Calu3 (cell line): ENCODE measurements around the gene WFIKKN1. TPM values are rescaled to one million over a fixed set of nuclear protein-coding genes. Genes with fewer than 3 reads are reported as not detected.

Experiments
- BruUV-seq: library from RNA; stranded (reverse); fragments of 400-500 nt; replicated peaks from 2 replicates; lab custom pipeline; 2021; lab: Mats Ljungman, UMichigan
- CTCF ChIA-PET: fragments of 300-600 bp; sonication (Branson Sonifier 250); formaldehyde crosslinking; loops from one replicate; lab custom pipeline; 2022; ENCODE audit warnings: antibody characterized with exemption; lab: Charles Lee
- DNase-seq: peaks from one replicate; pipeline ENCODE4 v3.0.0; 2022
- H3K27ac Mint-ChIP-seq: one replicate; pipeline ENCODE4 v1.8.0; 2022; ENCODE audit warnings: mixed read lengths; ENCODE audit not compliant: unreplicated experiment
- H3K27me3 Mint-ChIP-seq: one replicate; pipeline ENCODE4 v1.8.0; 2022; ENCODE audit warnings: mixed read lengths; ENCODE audit not compliant: unreplicated experiment
- H3K36me3 Mint-ChIP-seq: one replicate; pipeline ENCODE4 v1.8.0; 2022; ENCODE audit warnings: mild to moderate bottlenecking, moderate library complexity, mixed read lengths; ENCODE audit not compliant: insufficient read depth, unreplicated experiment
- H3K4me1 Mint-ChIP-seq: one replicate; pipeline ENCODE4 v1.8.0; 2022; ENCODE audit warnings: mild to moderate bottlenecking, low read depth, mixed read lengths; ENCODE audit not compliant: unreplicated experiment
- H3K4me3 Mint-ChIP-seq: one replicate; pipeline ENCODE4 v1.8.0; 2022; ENCODE audit warnings: mild to moderate bottlenecking, low read depth, moderate library complexity, mixed read lengths; ENCODE audit not compliant: unreplicated experiment
- H3K9me3 Mint-ChIP-seq: one replicate; pipeline ENCODE4 v1.8.0; 2022; ENCODE audit warnings: low read depth, mixed read lengths; ENCODE audit not compliant: unreplicated experiment
- intact Hi-C: fragments of 100-400 bp; cut with micrococcal nuclease; formaldehyde crosslinking; loops from one replicate; pipeline ENCODE4 v1.10.0; 2022; ENCODE audit not compliant: unreplicated experiment
- total RNA-seq: library from RNA; stranded (reverse); gene quantifications from 2 replicates; pipeline ENCODE4 v1.2.3, GENCODE V29; 2022
- TF ChIP-seq, protein P1 (sequence below): fragments of 200-600 bp; IDR thresholded peaks from one replicate; pipeline ENCODE4 v1.8.0; 2022; ENCODE audit warnings: antibody characterized with exemption; ENCODE audit not compliant: unreplicated experiment

WFIKKN1 gene
- total RNA-seq, 1 experiment from 2014 or later: 0.90 TPM

DNA sequence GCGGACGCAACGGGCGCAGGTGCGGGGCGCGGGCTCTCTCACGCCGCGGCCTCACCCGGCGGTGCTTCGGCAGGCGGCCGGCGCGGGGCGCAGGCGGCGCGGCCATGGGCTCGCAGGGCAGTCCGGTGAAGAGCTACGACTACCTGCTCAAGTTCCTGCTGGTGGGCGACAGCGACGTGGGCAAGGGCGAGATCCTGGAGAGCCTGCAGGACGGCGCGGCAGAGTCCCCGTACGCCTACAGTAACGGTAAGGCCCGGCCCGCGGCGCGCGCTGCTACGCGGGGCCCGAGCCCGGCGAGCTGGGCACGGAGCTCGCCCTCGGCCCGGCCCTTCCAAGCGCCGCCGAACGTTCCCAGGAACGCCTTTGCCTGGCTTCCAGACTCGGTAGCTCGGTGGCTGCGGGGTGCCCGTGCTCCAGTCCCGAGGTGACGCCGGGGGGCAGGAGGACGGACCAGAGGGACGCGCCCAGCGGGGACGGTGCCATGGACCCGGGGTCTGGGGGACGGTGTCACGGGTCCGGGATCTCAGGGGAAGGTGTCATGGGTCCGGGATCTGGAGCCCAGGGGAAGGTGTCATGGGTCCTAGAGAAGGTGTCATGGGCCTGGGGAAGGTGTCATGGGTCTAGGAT is 40.5 kb upstream of the WFIKKN1 start:
- peak overlapping the region; percentile 92 for H3K4me3 Mint-ChIP-seq
- no peak for DNase-seq
- H3K9me3 Mint-ChIP-seq: no peaks in the 10 kb centered on the region
- peaks cover 71% of the 10 kb centered on the region for H3K4me1 Mint-ChIP-seq
- H3K27me3 Mint-ChIP-seq: no peaks in the 10 kb centered on the region
- CTCF ChIA-PET: no interaction called here
- peak overlapping the region; percentile 97 for H3K27ac Mint-ChIP-seq
- peaks cover 95% of the 10 kb centered on the region for H3K36me3 Mint-ChIP-seq
- intact Hi-C loops: no loop called here
- TF ChIP-seq, protein P1, sequence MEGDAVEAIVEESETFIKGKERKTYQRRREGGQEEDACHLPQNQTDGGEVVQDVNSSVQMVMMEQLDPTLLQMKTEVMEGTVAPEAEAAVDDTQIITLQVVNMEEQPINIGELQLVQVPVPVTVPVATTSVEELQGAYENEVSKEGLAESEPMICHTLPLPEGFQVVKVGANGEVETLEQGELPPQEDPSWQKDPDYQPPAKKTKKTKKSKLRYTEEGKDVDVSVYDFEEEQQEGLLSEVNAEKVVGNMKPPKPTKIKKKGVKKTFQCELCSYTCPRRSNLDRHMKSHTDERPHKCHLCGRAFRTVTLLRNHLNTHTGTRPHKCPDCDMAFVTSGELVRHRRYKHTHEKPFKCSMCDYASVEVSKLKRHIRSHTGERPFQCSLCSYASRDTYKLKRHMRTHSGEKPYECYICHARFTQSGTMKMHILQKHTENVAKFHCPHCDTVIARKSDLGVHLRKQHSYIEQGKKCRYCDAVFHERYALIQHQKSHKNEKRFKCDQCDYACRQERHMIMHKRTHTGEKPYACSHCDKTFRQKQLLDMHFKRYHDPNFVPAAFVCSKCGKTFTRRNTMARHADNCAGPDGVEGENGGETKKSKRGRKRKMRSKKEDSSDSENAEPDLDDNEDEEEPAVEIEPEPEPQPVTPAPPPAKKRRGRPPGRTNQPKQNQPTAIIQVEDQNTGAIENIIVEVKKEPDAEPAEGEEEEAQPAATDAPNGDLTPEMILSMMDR: no peak
- BruUV-seq: no TSS peak

DNA sequence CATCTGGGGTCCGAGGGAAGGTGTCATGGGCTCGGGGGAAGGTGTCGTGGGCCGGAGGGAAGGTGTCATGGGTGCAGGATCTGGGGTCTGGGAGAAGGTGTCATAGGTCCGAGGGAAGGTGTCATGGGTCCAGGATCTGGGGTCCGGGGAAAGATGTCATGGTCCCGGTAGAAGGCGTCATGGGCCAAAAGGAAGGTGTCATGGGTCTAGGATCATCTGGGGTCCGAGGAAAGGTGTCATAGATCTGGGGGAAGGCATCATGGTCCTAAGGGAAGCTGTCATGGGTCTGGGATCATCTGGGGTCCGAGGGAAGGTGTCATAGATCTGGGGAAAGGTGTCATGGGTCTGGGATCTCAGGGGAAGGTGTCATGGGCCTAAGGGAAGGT is 40.0 kb upstream of the WFIKKN1 start:
- BruUV-seq: no TSS peak
- CTCF ChIA-PET: no interaction called here
- TF ChIP-seq, protein P1: no peak
- Mint-ChIP-seq H3K4me1 (peaks cover 69% of the 10 kb centered on the region), H3K36me3 (peaks cover 91% of the 10 kb centered on the region), H3K27ac (peak overlapping the region; percentile 87), H3K27me3 (no peaks in the 10 kb centered on the region), H3K9me3 (no peaks in the 10 kb centered on the region), H3K4me3 (peak overlapping the region; percentile 92)
- intact Hi-C loops: no loop called here
- no peak for DNase-seq

DNA sequence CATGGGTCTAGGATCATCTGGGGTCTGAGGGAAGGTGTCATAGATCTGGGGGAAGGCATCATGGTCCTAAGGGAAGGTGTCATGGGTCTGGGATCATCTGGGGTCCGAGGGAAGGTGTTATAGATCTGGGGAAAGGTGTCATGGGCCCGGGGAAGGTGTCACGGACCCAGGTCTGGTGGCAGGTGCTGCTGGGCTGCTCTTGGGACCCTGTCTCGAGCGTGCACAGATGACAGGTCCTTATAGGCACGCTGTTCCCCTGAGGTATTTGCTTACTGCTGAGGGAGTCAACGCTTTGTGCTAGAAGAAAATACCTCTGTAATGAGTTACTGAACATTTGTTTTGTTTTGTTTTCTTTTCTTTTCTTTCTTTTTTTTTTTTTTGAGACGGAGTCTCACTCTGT is 39.6 kb upstream of the WFIKKN1 start:
- intact Hi-C loops: no loop called here
- TF ChIP-seq, protein P1: no peak
- Mint-ChIP-seq H3K27ac (peak overlapping the region; percentile 87), H3K4me3 (peak overlapping the region; percentile 92), H3K9me3 (no peaks in the 10 kb centered on the region), H3K4me1 (peaks cover 69% of the 10 kb centered on the region), H3K27me3 (no peaks in the 10 kb centered on the region), H3K36me3 (peaks cover 90% of the 10 kb centered on the region)
- no peak for DNase-seq
- no TSS peak for BruUV-seq
- CTCF ChIA-PET: no interaction called here

GRCh38 chr16:591892-592517 is 38.8 kb upstream of the WFIKKN1 start:
- Mint-ChIP-seq H3K4me1 (peaks cover 65% of the 10 kb centered on the region), H3K27me3 (no peaks in the 10 kb centered on the region), H3K36me3 (peaks cover 90% of the 10 kb centered on the region), H3K27ac (peak overlapping the region; percentile 87), H3K9me3 (no peaks in the 10 kb centered on the region), H3K4me3 (peak overlapping the region; percentile 92)
- BruUV-seq: no TSS peak
- intact Hi-C loops: loop anchor here (2.0 kb wide), 1 partner anchor 45 kb away; the partner anchor contains the start of gene METTL26
- CTCF ChIA-PET: interaction anchor here (0.5 kb wide), 1 partner anchor 178 kb away, joined by 4 read pairs; no protein-coding TSS in a partner anchor
- DNase-seq: no peak
- TF ChIP-seq, protein P1: no peak
